Lower leg skin (tissue), 3 donors: ENCODE results near the gene UBE2M.

Experiments
- CTCF ChIP-seq, 3 donors: fragments of 450-650 bp; IDR thresholded peaks; one replicate each; pipeline ENCODE4 v1.5.1; 2016; ENCODE audit warnings: antibody characterized with exemption in 3 of 3, mild to moderate bottlenecking in 3 of 3, moderate library complexity in 2 of 3
- POLR2A ChIP-seq, 2 donors: fragments of 450-650 bp; IDR thresholded peaks; one replicate each; pipeline ENCODE4 v1.6.1; 2016 to 2017; ENCODE audit warnings: antibody characterized with exemption in 2 of 2, mild to moderate bottlenecking in 1 of 2, moderate library complexity in 1 of 2

GRCh38 chr19:58549664-58550361 lies 8.6 kb downstream of the UBE2M start:
- no peak for TF ChIP-seq CTCF (IDR thresholded peaks at IDR 0.05)
- TF ChIP-seq POLR2A (IDR thresholded peaks at IDR 0.05), result no peak
